Effector CD8-positive, alpha-beta T cell (primary cell): ENCODE data around the gene TICRR.
"Not testable (repeated sequence)": the region's sequence is repeated elsewhere in the genome, so short reads cannot be mapped to it uniquely, and the experiment has no call there.

Source experiments
- DNase-seq: peaks from one replicate; lab custom pipeline; 2025; lab: John Stamatoyannopoulos, UW

TICRR gene

DNA sequence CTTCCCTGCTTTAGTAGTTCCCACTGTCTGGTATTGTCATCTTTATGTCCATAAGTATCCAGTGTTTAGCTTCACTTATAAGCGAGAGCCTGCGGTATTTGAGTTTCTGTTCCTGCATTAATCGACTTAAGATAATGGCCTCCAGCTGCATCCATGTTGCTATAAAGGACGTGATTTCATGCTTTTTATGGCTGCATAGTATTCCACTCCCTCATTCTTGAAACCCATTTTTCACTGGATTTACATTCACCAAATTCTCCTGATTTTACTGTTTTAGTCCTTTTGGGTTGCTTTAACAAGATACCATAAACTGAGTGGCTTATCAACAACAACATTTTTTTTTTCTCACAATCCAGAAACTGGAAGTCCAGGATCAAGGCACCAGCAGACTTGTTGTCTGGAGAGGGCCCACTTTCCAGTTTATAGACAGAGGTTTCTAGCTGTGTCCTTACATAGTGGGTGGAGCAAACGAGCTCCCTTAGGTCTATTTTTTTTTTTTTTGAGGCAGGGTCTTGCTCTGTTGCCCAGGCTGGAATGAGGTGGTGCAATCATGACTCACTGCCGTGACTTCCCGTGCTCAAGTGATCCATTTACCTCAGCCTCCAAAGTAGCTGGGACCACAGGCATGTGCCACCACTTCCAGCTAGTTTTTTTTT lies 6.1 kb upstream of the TICRR start:
- no peak for DNase-seq

DNA sequence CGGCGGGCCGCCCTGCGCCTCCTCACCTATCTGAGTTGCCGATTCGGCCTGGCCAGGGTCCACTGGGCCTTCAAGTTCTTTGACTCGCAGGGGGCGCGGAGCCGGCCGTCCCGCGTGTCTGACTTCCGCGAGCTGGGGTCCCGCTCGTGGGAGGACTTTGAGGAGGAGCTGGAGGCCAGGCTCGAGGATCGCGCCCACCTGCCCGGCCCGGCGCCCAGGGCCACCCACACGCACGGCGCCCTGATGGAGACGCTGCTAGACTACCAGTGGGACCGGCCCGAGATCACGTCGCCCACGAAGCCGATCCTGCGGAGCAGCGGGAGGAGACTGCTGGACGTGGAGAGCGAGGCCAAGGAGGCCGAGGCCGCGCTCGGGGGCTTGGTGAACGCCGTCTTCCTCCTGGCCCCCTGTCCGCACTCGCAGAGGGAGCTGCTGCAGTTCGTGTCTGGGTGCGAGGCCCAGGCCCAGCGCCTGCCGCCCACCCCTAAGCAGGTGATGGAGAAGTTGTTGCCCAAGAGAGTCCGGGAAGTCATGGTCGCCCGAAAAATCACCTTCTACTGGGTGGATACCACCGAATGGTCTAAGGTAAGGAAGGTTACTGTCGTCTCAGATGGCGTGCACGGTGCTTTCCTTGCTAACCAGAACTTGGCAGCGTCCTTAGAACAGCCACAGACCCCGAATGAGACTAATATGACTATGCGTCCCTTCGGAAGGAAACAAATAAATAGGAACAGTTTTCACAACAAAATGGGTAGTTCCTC lies 567 bp downstream of the TICRR start:
- no peak for DNase-seq

DNA sequence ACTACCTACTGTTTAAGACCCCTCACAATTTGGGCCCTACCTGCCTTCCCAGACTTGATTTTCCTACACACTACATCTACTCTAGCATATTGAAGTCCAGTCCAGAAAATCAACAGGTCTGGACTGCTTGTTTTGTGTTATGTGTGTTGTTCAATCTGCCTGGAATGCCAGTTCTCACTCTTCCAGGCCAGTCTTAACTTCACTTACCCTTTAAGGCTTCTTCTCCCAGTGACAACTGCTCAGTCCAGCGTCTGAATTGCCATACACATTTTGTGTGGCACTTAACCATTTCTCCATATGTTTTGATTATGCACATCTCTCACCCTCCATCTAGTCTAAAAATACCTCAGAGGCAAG lies 1.1 kb downstream of the TICRR start:
- no peak for DNase-seq

DNA sequence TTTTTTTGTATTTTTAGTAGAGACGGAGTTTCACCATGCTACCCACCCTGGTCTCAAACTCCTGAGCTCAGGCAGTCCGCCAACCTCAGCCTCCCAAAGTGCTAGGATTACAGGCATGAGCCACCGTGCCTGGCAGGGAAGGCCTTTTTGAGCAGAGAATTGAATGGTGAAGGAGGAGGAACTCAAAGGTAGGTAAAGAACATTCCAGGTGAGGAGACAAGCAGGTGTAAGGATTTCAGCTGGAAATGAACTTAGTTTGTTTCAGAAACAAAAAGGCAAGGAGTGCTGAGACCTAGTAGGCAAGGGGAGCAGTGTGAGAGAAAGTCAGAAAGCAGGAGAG lies 2.5 kb downstream of the TICRR start:
- no peak for DNase-seq

DNA sequence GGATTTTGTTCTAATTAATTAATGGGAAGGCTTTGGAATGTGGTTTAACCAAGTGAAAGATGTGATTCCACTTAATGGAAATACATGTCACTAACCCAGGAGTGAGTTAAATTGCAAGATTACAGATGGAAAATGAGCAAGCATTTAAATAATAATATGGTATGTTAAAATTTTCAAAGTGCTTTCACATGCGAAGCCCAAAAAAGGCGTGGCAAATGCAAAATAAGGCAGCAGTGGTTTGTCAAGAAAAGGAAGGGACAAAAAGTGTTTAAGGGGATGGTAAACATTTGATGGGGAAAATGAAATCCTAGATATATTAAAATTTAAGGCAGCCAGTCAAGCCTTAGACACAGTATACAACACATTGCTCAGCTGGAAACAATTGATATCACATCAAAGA lies 2.9 kb downstream of the TICRR start:
- no peak for DNase-seq

DNA sequence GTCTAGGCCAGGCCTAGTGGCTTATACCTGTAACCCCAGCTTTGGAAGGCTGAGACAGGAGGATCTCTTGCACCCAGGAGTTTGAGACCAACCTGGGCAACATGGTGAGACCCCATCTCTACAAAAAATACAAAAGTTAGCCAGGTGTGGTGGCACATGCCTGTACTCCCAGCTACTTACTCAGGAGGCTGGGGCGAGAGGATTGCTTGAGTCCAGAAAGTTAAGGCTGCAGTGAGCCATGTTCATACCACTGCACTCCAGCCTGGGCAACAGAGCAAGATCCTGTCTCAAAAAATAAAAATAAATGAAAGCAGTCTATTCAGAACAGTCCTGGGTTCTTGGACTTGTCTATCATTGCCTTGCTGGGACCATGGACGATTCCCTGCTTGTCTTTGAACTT lies 5.5 kb downstream of the TICRR start:
- not testable (repeated sequence) for DNase-seq

DNA sequence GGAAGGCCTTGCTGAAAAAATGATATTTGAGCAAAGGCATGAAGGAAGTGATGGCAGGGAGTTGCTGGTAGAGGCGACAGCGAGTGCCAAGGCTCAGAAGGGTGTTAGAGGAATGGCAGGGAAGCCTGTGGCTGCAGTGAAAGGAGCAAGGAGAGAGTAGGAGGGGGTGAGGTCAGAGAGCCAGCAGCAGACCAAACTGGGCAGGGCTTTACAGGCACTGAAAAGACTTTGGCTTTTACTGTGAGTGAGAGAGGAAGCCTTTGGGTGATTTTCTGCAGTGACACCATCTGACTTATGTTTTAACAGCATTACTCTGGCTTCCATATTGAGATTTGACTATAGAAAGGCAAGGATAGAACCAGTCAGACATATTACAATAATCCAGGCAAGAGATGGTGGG lies 11.4 kb downstream of the TICRR start:
- DNase-seq: no peak

DNA sequence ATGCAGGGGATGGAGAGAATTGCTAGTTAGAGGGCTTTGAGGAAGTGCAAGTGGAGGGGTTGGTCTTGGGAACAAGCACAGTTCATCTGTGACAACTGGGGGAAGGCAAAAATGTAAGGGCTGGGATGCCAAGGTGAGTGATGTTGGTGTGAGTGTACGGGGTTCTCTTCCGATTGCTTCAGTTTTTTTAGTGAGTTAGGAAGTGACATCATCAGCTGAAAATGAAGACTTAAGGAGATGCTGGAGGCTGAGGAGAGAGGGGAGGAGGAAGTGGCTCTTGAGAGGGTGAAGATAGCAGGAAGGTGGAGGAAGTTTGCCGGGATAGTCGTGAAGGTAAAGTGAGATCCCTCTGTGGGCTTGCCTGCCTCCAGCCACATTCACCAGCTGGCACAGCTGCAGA lies 12.7 kb downstream of the TICRR start:
- DNase-seq: no peak

DNA sequence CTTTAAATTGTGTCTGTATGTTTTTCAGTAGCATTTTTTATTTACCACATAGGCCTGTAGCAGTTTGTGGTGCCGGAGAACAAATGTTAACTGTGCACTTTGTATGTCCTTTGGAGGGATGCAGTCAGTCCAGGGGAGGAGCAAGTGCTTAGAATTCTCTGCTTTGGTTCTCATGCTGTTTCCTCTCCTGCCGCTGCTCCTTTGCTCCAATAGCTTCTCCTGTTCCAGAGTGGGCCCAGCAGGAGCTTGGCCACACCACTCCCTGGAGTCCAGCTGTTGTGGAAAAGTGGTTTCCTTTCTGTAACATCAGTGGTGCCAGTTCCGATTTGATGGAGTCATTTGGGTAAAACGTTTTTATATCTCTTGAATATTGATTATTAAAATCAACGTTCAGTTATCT lies 16.6 kb downstream of the TICRR start:
- DNase-seq: no peak

DNA sequence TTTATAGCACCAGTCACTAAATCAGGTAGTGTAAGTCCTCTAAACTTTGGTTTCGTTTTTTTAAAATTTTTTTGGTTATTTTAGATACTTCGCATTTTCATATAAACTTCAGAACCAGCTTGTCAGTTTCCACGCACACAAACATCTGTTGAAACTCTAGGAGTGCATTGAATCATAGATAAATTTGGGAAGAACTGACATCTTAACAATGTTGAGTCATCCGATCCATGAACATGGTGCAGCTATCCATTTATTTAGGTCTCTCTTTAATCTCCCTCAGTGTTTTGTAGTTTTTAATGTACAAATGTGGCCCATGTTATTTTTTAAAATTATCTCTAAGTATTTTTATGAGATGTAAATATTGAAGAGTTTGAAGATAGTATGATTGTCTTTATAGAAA lies 17.7 kb downstream of the TICRR start:
- no peak for DNase-seq

DNA sequence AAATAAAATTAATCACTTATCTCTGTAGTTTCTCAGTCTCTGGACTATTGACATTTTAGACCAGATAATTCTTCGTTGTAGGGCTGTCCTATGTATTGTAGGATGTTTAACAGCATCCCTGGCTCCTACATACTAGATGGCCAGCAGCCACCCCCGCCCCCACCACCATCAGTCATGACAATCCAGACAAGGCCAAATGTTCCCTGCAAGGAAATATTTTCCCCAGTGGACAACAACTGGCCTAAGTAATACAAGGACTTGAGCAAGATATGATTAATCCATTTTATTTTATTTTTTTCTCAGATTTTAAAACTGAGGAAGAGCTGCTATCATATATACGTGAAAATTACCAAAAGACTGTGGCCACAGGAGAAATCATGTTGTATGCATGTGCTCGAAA lies 23.8 kb downstream of the TICRR start:
- no peak for DNase-seq

DNA sequence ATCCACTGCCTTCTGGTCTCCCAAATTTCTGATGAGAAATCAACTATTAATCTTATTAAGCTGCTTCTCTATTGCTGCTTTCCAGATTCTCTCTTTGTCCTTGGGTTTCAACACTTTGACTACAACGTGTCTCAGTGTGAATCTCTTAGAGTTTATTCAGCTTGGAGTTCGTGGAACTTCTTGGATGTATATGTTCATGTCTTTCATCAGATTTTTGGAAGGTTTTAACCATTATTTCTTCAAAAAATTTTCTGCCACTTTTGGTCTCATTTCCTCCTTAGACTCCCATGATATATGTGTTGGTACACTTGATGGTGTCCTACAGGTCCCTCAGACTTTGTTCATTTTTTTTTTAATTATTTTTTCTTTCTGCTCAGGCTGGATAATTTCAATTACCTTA lies 36.0 kb downstream of the TICRR start:
- DNase-seq: no peak

DNA sequence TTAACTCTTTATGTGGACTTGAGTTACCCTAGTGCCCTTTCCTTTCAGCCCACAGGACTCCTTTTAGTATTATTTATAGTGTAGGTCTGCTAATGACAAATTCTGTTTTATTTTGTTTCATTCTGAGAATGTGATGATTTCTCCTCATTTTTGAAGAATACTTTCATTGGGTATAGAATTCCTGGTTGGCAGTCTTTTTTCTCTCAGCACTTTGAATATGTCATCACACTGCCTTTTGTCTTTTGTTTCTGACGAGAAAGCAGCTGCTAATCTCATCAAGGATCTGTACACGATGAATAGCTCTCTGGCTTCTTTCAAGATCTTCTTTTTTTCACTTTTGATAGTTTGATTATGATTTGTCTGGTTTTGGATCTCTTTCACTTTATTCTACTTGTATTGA lies 37.8 kb downstream of the TICRR start:
- no peak for DNase-seq

DNA sequence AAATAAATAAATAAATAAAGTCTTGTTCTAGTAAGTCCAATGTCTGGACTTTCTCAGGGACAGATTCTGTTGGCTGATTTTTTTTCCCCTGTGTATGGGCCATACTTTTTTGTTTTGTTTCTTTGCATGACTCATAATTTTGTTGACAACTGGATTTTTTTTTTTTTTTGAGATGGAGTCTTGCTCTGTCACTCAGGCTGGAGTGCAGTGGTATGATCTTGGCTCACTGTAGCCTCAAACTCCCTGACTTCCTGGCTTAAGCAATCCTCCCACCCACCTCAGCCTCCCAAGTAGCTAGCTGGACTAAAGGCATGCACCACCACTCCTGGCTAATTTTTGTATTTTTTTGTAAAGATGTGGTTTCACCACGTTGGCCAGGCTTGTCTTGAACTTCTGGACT lies 38.9 kb downstream of the TICRR start:
- no peak for DNase-seq

DNA sequence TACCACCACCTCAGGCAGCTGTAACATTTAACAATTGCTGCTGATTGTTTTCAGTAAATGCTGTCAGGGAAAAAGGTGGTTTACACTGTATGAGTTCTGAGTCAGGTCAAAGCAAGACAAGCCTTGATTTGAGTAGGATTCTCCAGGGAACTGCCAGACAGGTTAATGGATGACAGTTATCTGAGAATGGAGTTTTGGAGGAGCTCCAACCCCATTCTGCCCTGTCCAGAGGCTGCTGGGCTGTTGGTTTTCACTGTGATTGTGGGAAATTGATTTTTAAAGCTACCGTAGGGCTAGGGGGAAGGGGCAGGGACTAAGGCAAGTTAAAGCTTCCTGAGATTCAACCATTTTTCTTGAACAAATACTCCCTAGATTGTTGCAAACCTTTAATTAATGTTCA lies 39.9 kb downstream of the TICRR start:
- no peak for DNase-seq

DNA sequence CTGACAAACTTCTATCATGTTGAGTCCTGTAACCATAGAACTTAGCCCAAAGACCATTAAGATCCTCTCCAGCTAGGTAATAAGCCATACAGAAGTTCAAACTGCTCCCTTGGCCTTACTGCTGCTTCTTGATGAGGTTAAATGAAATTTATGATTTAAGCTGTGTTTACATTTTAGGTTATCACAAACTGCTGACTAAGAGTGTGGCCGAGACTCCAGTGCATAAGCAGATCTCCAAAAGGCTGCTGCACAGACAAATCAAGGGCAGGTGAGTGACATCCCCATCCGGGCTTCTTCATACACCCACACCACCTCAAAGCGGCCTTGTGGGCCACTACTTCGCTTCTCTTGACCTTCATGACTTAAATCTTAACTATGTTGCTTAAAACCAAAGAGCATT lies 41.0 kb downstream of the TICRR start:
- DNase-seq: no peak

DNA sequence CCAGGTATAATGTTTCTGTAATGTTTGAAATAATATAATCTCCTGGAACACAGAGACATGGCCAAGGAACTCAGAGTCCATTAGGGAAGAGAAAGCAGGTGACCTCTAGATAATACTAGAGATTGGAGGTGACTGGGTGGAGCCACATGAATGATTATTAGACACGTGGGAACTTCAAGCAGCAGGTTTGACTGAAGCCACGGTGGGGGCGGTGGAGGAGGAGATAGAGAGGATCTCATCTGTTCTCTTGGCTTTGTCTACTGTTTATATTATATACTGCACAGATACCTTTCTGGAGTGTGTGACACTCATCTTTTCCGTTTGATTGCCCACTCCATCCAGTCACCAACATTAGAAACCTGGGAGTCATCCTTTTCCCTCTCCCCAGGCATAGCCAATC lies 46.3 kb downstream of the TICRR start:
- no peak for DNase-seq

DNA sequence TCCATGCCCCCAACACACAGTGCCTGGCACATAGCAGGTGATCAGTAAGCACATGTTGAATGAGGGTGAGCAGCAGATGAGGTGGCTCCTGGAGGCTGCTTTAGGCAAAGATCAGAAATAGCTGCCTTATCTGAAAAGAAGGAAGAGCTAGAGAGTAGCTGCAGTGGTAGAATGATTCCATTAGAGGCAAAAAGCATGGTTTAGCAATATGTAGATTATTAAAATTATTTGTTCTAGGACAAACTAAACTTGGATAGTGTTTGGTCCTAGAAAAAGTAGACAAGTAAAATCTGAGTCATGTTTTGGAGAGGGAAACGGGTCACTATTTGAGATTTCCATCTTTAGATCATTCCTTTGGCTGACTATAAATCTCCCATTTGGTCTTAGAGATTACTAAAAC lies 47.9 kb downstream of the TICRR start:
- no peak for DNase-seq

DNA sequence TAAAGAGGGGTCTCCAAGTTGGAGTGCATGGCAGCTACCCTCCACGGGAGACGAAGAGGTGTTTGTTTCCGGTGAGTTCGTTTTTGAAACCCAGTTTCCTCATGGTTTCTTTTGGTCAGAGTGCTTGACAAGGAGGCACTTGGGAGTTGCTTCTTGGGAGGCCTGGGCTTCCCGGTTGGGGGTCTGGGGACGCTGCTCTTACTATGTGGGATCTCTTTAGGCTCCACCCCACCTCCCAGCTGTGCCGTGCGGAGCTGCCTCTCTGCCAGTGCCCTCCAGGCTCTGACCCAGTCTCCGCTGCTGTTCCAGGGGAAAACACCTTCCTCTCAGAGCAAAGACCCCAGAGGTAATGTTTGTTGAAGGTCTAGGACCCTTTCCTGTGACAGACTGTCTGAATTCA lies 50.4 kb downstream of the TICRR start:
- DNase-seq: no peak

DNA sequence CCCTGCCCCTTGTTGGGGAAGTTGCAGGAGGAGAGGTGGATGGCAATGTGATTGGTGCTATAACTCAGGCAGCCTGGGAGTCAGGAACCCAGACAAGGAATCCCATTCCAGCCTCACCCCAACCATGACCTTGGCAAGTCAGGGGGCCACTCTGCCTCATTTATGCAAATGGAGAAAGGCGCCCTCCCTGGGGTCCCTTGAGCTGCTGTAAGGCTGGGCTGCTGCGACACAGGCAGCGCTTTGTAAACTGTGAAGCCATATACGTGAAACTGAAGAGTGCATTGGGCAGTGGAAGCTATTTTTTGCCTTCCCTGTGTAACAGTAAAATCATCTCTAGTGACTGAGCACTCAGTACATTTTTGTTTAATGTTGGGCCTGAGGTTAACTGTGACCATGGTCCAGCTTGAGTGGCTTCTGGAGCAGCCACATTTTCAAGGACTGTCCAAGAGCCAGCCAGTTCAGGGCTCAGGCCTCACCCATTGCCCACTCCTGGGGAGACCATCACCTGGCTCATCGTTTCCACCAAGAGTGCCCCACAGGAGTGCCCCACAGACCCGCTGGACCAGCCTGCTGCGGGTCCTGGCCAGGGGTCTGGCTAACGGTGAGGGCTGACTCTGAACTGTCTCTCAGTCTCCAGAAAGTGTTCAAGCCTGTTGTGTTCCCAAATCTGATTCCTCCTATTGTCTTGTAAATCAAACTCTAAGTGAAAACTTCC lies 52.1 kb downstream of the TICRR start:
- DNase-seq: no peak

DNA sequence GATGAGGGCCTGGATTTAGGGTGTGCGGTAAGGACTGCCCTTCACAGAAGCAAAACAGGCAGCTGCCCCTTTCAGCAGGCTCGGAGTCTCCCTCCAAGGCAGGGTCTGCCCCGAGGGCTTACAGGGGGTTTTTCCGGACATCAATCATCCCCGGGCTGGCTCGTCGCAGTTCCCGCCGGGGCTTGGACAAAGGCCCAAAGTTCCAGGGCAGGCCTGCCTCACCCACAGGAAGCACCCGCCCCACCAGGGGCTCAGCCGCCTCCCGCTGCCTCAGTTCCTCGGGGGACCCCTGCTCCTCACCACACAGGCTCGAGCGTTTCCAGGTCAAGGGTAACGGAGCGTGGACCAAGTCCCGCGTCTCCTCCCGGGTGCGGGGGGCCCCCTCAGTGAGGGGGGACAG lies 53.0 kb downstream of the TICRR start:
- DNase-seq: no peak

DNA sequence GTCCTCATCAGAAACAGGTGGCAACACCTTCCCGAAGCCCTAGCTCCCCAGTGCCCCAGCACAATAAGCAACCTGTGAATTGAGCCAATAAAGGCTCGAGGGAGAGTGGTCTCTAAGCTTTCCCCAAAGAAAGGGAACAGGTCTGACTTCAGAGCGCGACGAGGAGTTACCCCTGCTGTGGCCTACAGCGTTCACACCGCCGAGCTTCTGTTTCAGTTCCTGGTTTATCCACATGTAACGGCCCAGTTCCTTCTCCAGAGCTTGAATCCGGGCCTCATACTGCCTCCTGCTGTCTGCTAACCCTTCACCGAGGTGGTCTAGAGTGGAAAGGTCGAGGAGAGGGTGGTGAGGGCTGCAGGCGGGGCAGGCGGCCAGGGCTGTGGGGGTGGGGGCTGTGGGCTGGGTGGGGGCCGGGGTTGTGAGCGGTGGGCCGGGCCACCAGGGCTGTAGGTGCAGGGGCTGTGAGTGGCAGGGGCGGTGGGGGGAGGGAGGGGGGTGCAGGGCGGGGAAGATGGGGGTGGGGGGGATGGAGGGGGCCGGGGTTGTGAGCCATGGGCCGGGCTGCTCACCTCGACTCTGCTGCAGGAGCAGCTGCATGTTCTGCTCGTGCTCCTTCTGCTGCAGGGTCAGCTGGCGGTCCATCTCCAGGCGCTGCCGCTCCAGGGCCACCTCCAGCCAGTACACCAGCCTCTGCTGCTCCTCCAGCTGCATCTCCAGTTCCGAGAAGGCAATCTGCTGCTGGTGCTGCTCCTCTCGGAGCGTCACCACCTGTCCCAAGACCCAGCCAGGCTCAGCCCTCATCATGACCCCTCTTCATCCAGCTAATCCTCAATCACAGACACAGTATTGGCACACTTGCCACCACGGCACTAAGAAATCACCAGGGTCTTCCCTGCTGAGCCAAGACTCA lies 53.8 kb downstream of the TICRR start:
- no peak for DNase-seq
